Endothelial cell of umbilical vein (primary cell): Measurements from ENCODE around the gene CELSR3. TPM values are rescaled to one million over a fixed set of nuclear protein-coding genes. Genes with fewer than 3 reads are reported as not detected.

ENCODE experiments used
- BruUV-seq: library from RNA; stranded (reverse); fragments of 400-500 nt; replicated peaks from 2 replicates; lab custom pipeline; 2021; lab: Mats Ljungman, UMichigan
- CTCF ChIA-PET: fragments of 300-600, 350-600 bp; sonication (Branson Sonifier 250); formaldehyde crosslinking; loops from one replicate; lab custom pipeline; 2021; ENCODE audit warnings: antibody characterized with exemption, inconsistent platforms; lab: Charles Lee
- POLR2A ChIA-PET: fragments of 300-600, 350-600 bp; sonication (Branson Sonifier 250); formaldehyde crosslinking; loops from one replicate; lab custom pipeline; 2021; ENCODE audit warnings: antibody characterized with exemption, inconsistent platforms; lab: Charles Lee
- DNase-seq: peaks from one replicate; pipeline ENCODE4 v3.0.0-alpha.2; 2011; ENCODE audit warnings: low read depth, low spot score
- FAIRE-seq: peaks from 2 replicates; lab custom pipeline; 2011; peaks lifted over from hg19 to GRCh38; lab: Jason Lieb, UNC
- H2AFZ ChIP-seq: 2 replicates; pipeline ENCODE4 v1.6.0; 2012; ENCODE audit warnings: low read depth, low read length, control low read depth, inconsistent platforms
- H3K27ac ChIP-seq: 2 replicates; pipeline ENCODE4 v1.5.1; 2011; ENCODE audit warnings: low read depth, mild to moderate bottlenecking, control low read depth, low read length, moderate library complexity; ENCODE audit not compliant: insufficient read depth
- H3K27me3 ChIP-seq, 2 experiments: 2 replicates each; pipeline versions ENCODE4 v1.6.0 to v1.6.1; 2011; ENCODE audit warnings: low read length in 2 of 2, mixed read lengths in 1 of 2; ENCODE audit not compliant: control insufficient read depth in 2 of 2, insufficient read depth in 2 of 2
- H3K36me3 ChIP-seq, 2 experiments: 2 replicates in 1 of 2; 3 replicates in 1 of 2; pipeline ENCODE4 v1.5.1; 2011; ENCODE audit warnings: low read length in 2 of 2, mild to moderate bottlenecking in 1 of 2, moderate library complexity in 1 of 2; ENCODE audit not compliant: control insufficient read depth in 2 of 2, insufficient read depth in 2 of 2; ENCODE audit errors: extremely low read depth in 1 of 2
- H3K4me1 ChIP-seq: 3 replicates; pipeline ENCODE4 v1.5.1; 2011; ENCODE audit warnings: mild to moderate bottlenecking, low read length; ENCODE audit not compliant: control insufficient read depth, insufficient read depth; ENCODE audit errors: extremely low read depth
- H3K4me2 ChIP-seq: 2 replicates; pipeline ENCODE4 v1.6.1; 2011; ENCODE audit warnings: low read length, control low read depth, mixed read lengths; ENCODE audit not compliant: insufficient read depth
- H3K4me3 ChIP-seq, 3 experiments: fragments of 200-600 bp in 1 of 3; sonication (generic), shearing (Covaris generic) in 1 of 3; replicated peaks in 1 of 3; 2 replicates each; pipeline ENCODE4 v1.5.1; 2011 to 2016; ENCODE audit warnings: control low read depth in 3 of 3, low read length in 3 of 3, mild to moderate bottlenecking in 2 of 3, inconsistent platforms in 1 of 3, low read depth in 1 of 3, moderate library complexity in 1 of 3; ENCODE audit not compliant: insufficient read depth in 1 of 3
- H3K79me2 ChIP-seq: 2 replicates; pipeline ENCODE4 v1.6.0; 2012; ENCODE audit warnings: low read length, inconsistent platforms; ENCODE audit not compliant: control insufficient read depth, insufficient read depth
- H3K9ac ChIP-seq: replicated peaks from 2 replicates; pipeline ENCODE3; 2011; ENCODE audit warnings: low read length, control low read depth; ENCODE audit not compliant: insufficient read depth; ENCODE audit errors: extremely low read depth
- H3K9me1 ChIP-seq: replicated peaks from 3 replicates; pipeline ENCODE4 v1.6.0; 2011; ENCODE audit warnings: mild to moderate bottlenecking, low read length; ENCODE audit not compliant: control insufficient read depth, insufficient read depth; ENCODE audit errors: extremely low read depth
- H3K9me3 ChIP-seq: replicated peaks from 2 replicates; pipeline ENCODE4 v1.5.1; 2012; ENCODE audit warnings: low read length, inconsistent platforms; ENCODE audit not compliant: control insufficient read depth, insufficient read depth
- H4K20me1 ChIP-seq: replicated peaks from 2 replicates; pipeline ENCODE3; 2011; ENCODE audit warnings: mild to moderate bottlenecking, low read length; ENCODE audit not compliant: control insufficient read depth, insufficient read depth; ENCODE audit errors: extremely low read depth
- CTCF ChIP-seq, 2 donors: IDR thresholded peaks; 1 replicate in 1 of 2; 2 replicates in 1 of 2; pipeline ENCODE4 v1.5.1; 2011; ENCODE audit warnings: low read length in 2 of 2, mild to moderate bottlenecking in 2 of 2, moderate library complexity in 2 of 2, control low read depth in 1 of 2, inconsistent platforms in 1 of 2, low read depth in 1 of 2; ENCODE audit not compliant: insufficient read depth in 1 of 2; ENCODE audit errors: extremely low read depth in 1 of 2
- EZH2 ChIP-seq: IDR thresholded peaks from 2 replicates; pipeline ENCODE4 v1.6.1; 2012; ENCODE audit warnings: borderline replicate concordance, low read depth, mild to moderate bottlenecking, moderate library complexity, low read length, inconsistent platforms; ENCODE audit not compliant: severe bottlenecking
- FOS ChIP-seq: IDR thresholded peaks from 2 replicates; pipeline ENCODE4 v1.6.1; 2011; ENCODE audit warnings: mild to moderate bottlenecking, low read length, moderate library complexity, borderline replicate concordance; ENCODE audit not compliant: insufficient read depth
- GATA2 ChIP-seq: IDR thresholded peaks from 2 replicates; pipeline ENCODE4 v1.7.0; 2011; ENCODE audit warnings: low read depth, mild to moderate bottlenecking, moderate library complexity, mixed read lengths, low read length; ENCODE audit not compliant: insufficient read length, insufficient read depth
- JUN ChIP-seq: IDR thresholded peaks from 2 replicates; pipeline ENCODE4 v1.6.1; 2011; ENCODE audit warnings: borderline replicate concordance, low read depth; ENCODE audit not compliant: insufficient read length, insufficient read depth
- MAX ChIP-seq: IDR thresholded peaks from 2 replicates; pipeline ENCODE4 v1.6.1; 2011; ENCODE audit not compliant: insufficient read depth, insufficient read length
- MYC ChIP-seq: IDR thresholded peaks from one replicate; pipeline ENCODE4 v1.6.1; 2011; ENCODE audit warnings: mild to moderate bottlenecking, low read depth, low read length
- POLR2A ChIP-seq: IDR thresholded peaks from 2 replicates; pipeline ENCODE4 v1.6.1; 2012; ENCODE audit warnings: low read depth, mild to moderate bottlenecking, control low read depth, low read length
- POLR2AphosphoS5 ChIP-seq: IDR thresholded peaks from 2 replicates; pipeline ENCODE4 v1.6.1; 2012; ENCODE audit warnings: low read depth, mild to moderate bottlenecking, control low read depth, low read length, moderate library complexity; ENCODE audit not compliant: insufficient read depth
- dilution Hi-C: fragments of 300-500 bp; cut with MboI; formaldehyde crosslinking; loops from one replicate; pipeline ENCODE4 v1.15.0; 2019; ENCODE audit warnings: low sequenced_read_pairs; ENCODE audit not compliant: extremely low pct_ligation_motif_present
- intact Hi-C: fragments of 100-400 bp; cut with micrococcal nuclease; formaldehyde crosslinking; loops from one replicate; pipeline ENCODE4 v1.10.0; 2022
- polyA plus RNA-seq, 4 experiments: library from polyadenylated mRNA; depleted of rRNA in 3 of 4; stranded (reverse) in 3 of 4; unstranded in 1 of 4; fragments of >200 nt; gene quantifications; 2 replicates each; pipeline versions ENCODE4 v1.2.1 to v1.2.3, GENCODE V29; 2011 to 2012; ENCODE audit warnings: missing spikeins in 1 of 4
- total RNA-seq: library from RNA; stranded (reverse); gene quantifications from 2 replicates; pipeline ENCODE4 v1.2.3, GENCODE V29; 2021

CELSR3 gene
- total and polyA plus RNA-seq, 2 donors (not counting 3 experiments of a cell fraction or from before 2014, with no cell fraction given) = 0.25 to 0.71 TPM

- Histone ChIP-seq H2AFZ (no peak overlapping the region), H4K20me1 (no peaks in the 10 kb centered on the region), H3K9me1 (no peaks in the 10 kb centered on the region), H3K4me2 (no peak overlapping the region), H3K4me1 (peaks cover 17% of the 10 kb centered on the region), H3K27ac (no peak overlapping the region), H3K36me3 (peaks cover 0 to 24% of the 10 kb centered on the region in 2 experiments), H3K79me2 (no peaks in the 10 kb centered on the region), H3K27me3 (no peaks in the 10 kb centered on the region), H3K9ac (no peak overlapping the region), H3K4me3 (no peak overlapping the region), H3K9me3 (no peaks in the 10 kb centered on the region)
- CTCF ChIA-PET = interaction anchor here (4.5 kb wide), 1 partner anchor 21 kb away, joined by 32 read pairs; no protein-coding TSS in a partner anchor
- dilution Hi-C loops = no loop called here
- POLR2A ChIA-PET = no interaction called here
- no TSS peak for BruUV-seq
- TF ChIP-seq MYC = no peak
- TF ChIP-seq MAX = no peak
- no peak for TF ChIP-seq EZH2
- no peak for TF ChIP-seq GATA2
- no peak for TF ChIP-seq FOS
- no peak for TF ChIP-seq JUN
- no peak for TF ChIP-seq CTCF (IDR thresholded peaks at IDR 0.05; ENCODE audit: extremely low read depth in 1 of 2, insufficient read depth in 1 of 2, low read depth in 1 of 2, low read length in 2 of 2)
- no peak for TF ChIP-seq POLR2AphosphoS5
- no peak for TF ChIP-seq POLR2A
- FAIRE-seq = no peak
- DNase-seq = no peak
- intact Hi-C loops = loop anchor here (2.0 kb wide), 1 partner anchor 53 kb away; no protein-coding TSS in a partner anchor
Observed at GRCh38 chr3:48633743-48634142, 28.9 kb downstream of the CELSR3 start.
